ENCODE results near the gene PRR23A.

The PRR23A gene

GRCh38 chr3:138976047-138976446 lies 30.0 kb downstream of the PRR23A start:
- Mint-ChIP-seq H3K27me3 (ENCODE audit: low read depth) (peaks cover 39% of the 10 kb centered on the region), H3K4me3 (no peak overlapping the region), H3K9me3 (no peaks in the 10 kb centered on the region), H3K36me3 (ENCODE audit: low read depth) (no peaks in the 10 kb centered on the region), H3K27ac (no peak overlapping the region), H3K4me1 (peaks cover 19% of the 10 kb centered on the region)
- TF ChIP-seq CTCF (IDR thresholded peaks at IDR 0.05; ENCODE audit: unreplicated experiment in 3 of 3) = no peak

- H3K27me3 Mint-ChIP-seq (ENCODE audit: low read depth) = peaks cover 41% of the 10 kb centered on the region
- H3K9me3 Mint-ChIP-seq = no peaks in the 10 kb centered on the region
- no peak for TF ChIP-seq CTCF (IDR thresholded peaks at IDR 0.05; ENCODE audit: unreplicated experiment in 3 of 3)
- no peaks in the 10 kb centered on the region for H3K36me3 Mint-ChIP-seq (ENCODE audit: low read depth)
- no peak overlapping the region for H3K27ac Mint-ChIP-seq
- peaks cover 14% of the 10 kb centered on the region for H3K4me1 Mint-ChIP-seq
- no peak overlapping the region for H3K4me3 Mint-ChIP-seq
Observed at GRCh38 chr3:138975351-138975750, 30.7 kb downstream of the PRR23A start.

GRCh38 chr3:138974462-138974861 lies 31.6 kb downstream of the PRR23A start:
- Mint-ChIP-seq H3K9me3 (no peaks in the 10 kb centered on the region), H3K4me1 (peaks cover 12% of the 10 kb centered on the region), H3K27me3 (ENCODE audit: low read depth) (peaks cover 41% of the 10 kb centered on the region), H3K27ac (no peak overlapping the region), H3K36me3 (ENCODE audit: low read depth) (no peaks in the 10 kb centered on the region), H3K4me3 (no peak overlapping the region)
- no peak for TF ChIP-seq CTCF (IDR thresholded peaks at IDR 0.05; ENCODE audit: unreplicated experiment in 3 of 3)

- Mint-ChIP-seq H3K9me3 (no peaks in the 10 kb centered on the region), H3K4me3 (no peak overlapping the region), H3K36me3 (ENCODE audit: low read depth) (no peaks in the 10 kb centered on the region), H3K27ac (no peak overlapping the region), H3K27me3 (ENCODE audit: low read depth) (peaks cover 46% of the 10 kb centered on the region), H3K4me1 (peaks cover 12% of the 10 kb centered on the region)
- no peak for TF ChIP-seq CTCF (IDR thresholded peaks at IDR 0.05; ENCODE audit: unreplicated experiment in 3 of 3)
Observed at GRCh38 chr3:138972941-138973340, 33.1 kb downstream of the PRR23A start.

- Mint-ChIP-seq H3K9me3 (peaks cover 2% of the 10 kb centered on the region), H3K27me3 (ENCODE audit: low read depth) (peaks cover 47% of the 10 kb centered on the region), H3K4me1 (peaks cover 12% of the 10 kb centered on the region), H3K4me3 (no peak overlapping the region), H3K27ac (no peak overlapping the region), H3K36me3 (ENCODE audit: low read depth) (no peaks in the 10 kb centered on the region)
- TF ChIP-seq CTCF (IDR thresholded peaks at IDR 0.05; ENCODE audit: unreplicated experiment in 3 of 3) = no peak
Observed at GRCh38 chr3:138971766-138972320, 34.2 kb downstream of the PRR23A start.

- Mint-ChIP-seq H3K4me3 (no peak overlapping the region), H3K4me1 (no peaks in the 10 kb centered on the region), H3K36me3 (ENCODE audit: low read depth) (no peaks in the 10 kb centered on the region), H3K27me3 (ENCODE audit: low read depth) (peaks cover 47% of the 10 kb centered on the region), H3K9me3 (peaks cover 25% of the 10 kb centered on the region), H3K27ac (no peak overlapping the region)
- no peak for TF ChIP-seq CTCF (IDR thresholded peaks at IDR 0.05; ENCODE audit: unreplicated experiment in 3 of 3)
Observed at GRCh38 chr3:138964923-138965322, 41.1 kb downstream of the PRR23A start.

Data from nephron (organoid).